WTC11 (cell line): ENCODE results near the gene HOXD1. TPM values are rescaled to one million over a fixed set of nuclear protein-coding genes. Genes with fewer than 3 reads are reported as not detected.

ENCODE experiments used
- ATAC-seq: fragments of 200-7000 bp; cut with Tn5 transposase; 2 replicates; pipeline ENCODE4 v1.10.0; 2021; ENCODE audit warnings: mild to moderate bottlenecking, moderate library complexity
- CTCF ChIA-PET: fragments of 300-600 bp; sonication (Branson Sonifier 250); formaldehyde crosslinking; loops from one replicate; lab custom pipeline; 2021; ENCODE audit warnings: antibody characterized with exemption; lab: Charles Lee
- POLR2A ChIA-PET: fragments of 350-600 bp; sonication (Branson Sonifier 250); formaldehyde crosslinking; loops from one replicate; lab custom pipeline; 2021; ENCODE audit warnings: antibody characterized with exemption; lab: Charles Lee
- DNase-seq: peaks from one replicate; pipeline ENCODE4 v3.0.0; 2021; ENCODE audit warnings: low spot score
- H3K27ac Mint-ChIP-seq: 2 replicates; pipeline ENCODE4 v1.8.0; 2021; ENCODE audit warnings: mixed read lengths
- H3K27me3 Mint-ChIP-seq: 2 replicates; pipeline ENCODE4 v1.8.0; 2021; ENCODE audit warnings: low read depth, mild to moderate bottlenecking, moderate library complexity, mixed read lengths
- H3K36me3 Mint-ChIP-seq: 2 replicates; pipeline ENCODE4 v1.8.0; 2021; ENCODE audit warnings: mixed read lengths
- H3K4me1 Mint-ChIP-seq: 2 replicates; pipeline ENCODE4 v1.8.0; 2022; ENCODE audit warnings: mixed read lengths
- H3K4me3 Mint-ChIP-seq: 2 replicates; pipeline ENCODE4 v1.8.0; 2021; ENCODE audit warnings: mild to moderate bottlenecking, moderate library complexity, mixed read lengths
- H3K9me3 Mint-ChIP-seq: 2 replicates; pipeline ENCODE4 v1.8.0; 2021; ENCODE audit warnings: mixed read lengths
- CREB1 ChIP-seq: sonication (generic); formaldehyde crosslinking; IDR thresholded peaks from 2 replicates; pipeline ENCODE4 v1.8.0; 2023; ENCODE audit warnings: mild to moderate bottlenecking, missing genetic modification reagents
- CREM ChIP-seq: sonication (generic); formaldehyde crosslinking; IDR thresholded peaks from 2 replicates; pipeline ENCODE4 v1.8.1; 2022; ENCODE audit warnings: mild to moderate bottlenecking, missing genetic modification reagents, moderate library complexity
- EMX1 ChIP-seq: fragments of 250-450 bp; sonication (Bioruptor Pico); IDR thresholded peaks from 2 replicates; pipeline ENCODE4 v1.8.0; 2021; ENCODE audit warnings: mild to moderate bottlenecking
- ETV6 ChIP-seq: sonication (generic); formaldehyde crosslinking; IDR thresholded peaks from 2 replicates; pipeline ENCODE4 v1.8.1; 2022; ENCODE audit warnings: mild to moderate bottlenecking, missing genetic modification reagents
- FOXK1 ChIP-seq: sonication (generic); formaldehyde crosslinking; IDR thresholded peaks from 2 replicates; pipeline ENCODE4 v1.8.0; 2022; ENCODE audit warnings: mild to moderate bottlenecking, moderate library complexity, missing genetic modification reagents
- FOXP1 ChIP-seq: sonication (generic); formaldehyde crosslinking; IDR thresholded peaks from 2 replicates; pipeline ENCODE4 v1.8.0; 2022; ENCODE audit warnings: missing genetic modification reagents, mild to moderate bottlenecking, moderate library complexity, borderline replicate concordance
- HMGA2 ChIP-seq: fragments of 250-450 bp; sonication (Bioruptor Pico); IDR thresholded peaks from 2 replicates; pipeline ENCODE4 v1.4.0; 2021; ENCODE audit warnings: mild to moderate bottlenecking, moderate library complexity
- IRF2 ChIP-seq: sonication (generic); formaldehyde crosslinking; IDR thresholded peaks from 2 replicates; pipeline ENCODE4 v1.8.0; 2022; ENCODE audit warnings: low read depth, missing genetic modification reagents, borderline replicate concordance
- MYBL2 ChIP-seq: sonication (generic); formaldehyde crosslinking; IDR thresholded peaks from 2 replicates; pipeline ENCODE4 v1.8.1; 2023; ENCODE audit warnings: mild to moderate bottlenecking, moderate library complexity, missing genetic modification reagents
- NFATC4 ChIP-seq: fragments of 250-450 bp; sonication (Bioruptor Pico); IDR thresholded peaks from 2 replicates; pipeline ENCODE4 v1.9.0; 2021; ENCODE audit warnings: mild to moderate bottlenecking
- NFE2L1 ChIP-seq: sonication (generic); formaldehyde crosslinking; IDR thresholded peaks from 2 replicates; pipeline ENCODE4 v1.8.1; 2023; ENCODE audit warnings: missing genetic modification reagents
- NFYB ChIP-seq: sonication (generic); formaldehyde crosslinking; conservative IDR thresholded peaks from 2 replicates; pipeline ENCODE4 v1.8.0; 2022; ENCODE audit warnings: low read depth, missing genetic modification reagents
- NR1H2 ChIP-seq: sonication (generic); formaldehyde crosslinking; IDR thresholded peaks from 2 replicates; pipeline ENCODE4 v1.9.0; 2021; ENCODE audit warnings: mild to moderate bottlenecking, moderate library complexity, missing genetic modification reagents
- RELA ChIP-seq: sonication (generic); formaldehyde crosslinking; IDR thresholded peaks from 2 replicates; pipeline ENCODE4 v1.8.1; 2022; ENCODE audit warnings: missing genetic modification reagents, mild to moderate bottlenecking, borderline replicate concordance
- RORB ChIP-seq: fragments of 250-450 bp; sonication (Bioruptor Pico); IDR thresholded peaks from 2 replicates; pipeline ENCODE4 v1.9.0; 2021; ENCODE audit warnings: mild to moderate bottlenecking
- SP1 ChIP-seq: sonication (generic); formaldehyde crosslinking; conservative IDR thresholded peaks from 2 replicates; pipeline ENCODE4 v1.8.1; 2022; ENCODE audit warnings: missing genetic modification reagents
- ZNF317 ChIP-seq: sonication (generic); formaldehyde crosslinking; IDR thresholded peaks from 2 replicates; pipeline ENCODE4 v1.8.1; 2023; ENCODE audit warnings: low read depth, mild to moderate bottlenecking, moderate library complexity, missing genetic modification reagents, borderline replicate concordance
- ZNF416 ChIP-seq: fragments of 250-450 bp; sonication (Bioruptor Pico); IDR thresholded peaks from 2 replicates; pipeline ENCODE4 v1.9.0; 2021; ENCODE audit warnings: mild to moderate bottlenecking, inconsistent platforms
- total RNA-seq: library from RNA; stranded (reverse); gene quantifications from 3 replicates; pipeline ENCODE4 v1.2.3, GENCODE V29; 2021
- TF ChIP-seq, protein P1 (sequence below): sonication (generic); formaldehyde crosslinking; IDR thresholded peaks from 2 replicates; pipeline ENCODE4 v1.8.1; 2023; ENCODE audit warnings: mild to moderate bottlenecking, missing genetic modification reagents, moderate library complexity
- TF ChIP-seq, protein P2 (sequence below): sonication (generic); formaldehyde crosslinking; conservative IDR thresholded peaks from 2 replicates; pipeline ENCODE4 v1.8.1; 2022; ENCODE audit warnings: mild to moderate bottlenecking, missing genetic modification reagents
- TF ChIP-seq, protein P3 (sequence below): fragments of 250-450 bp; sonication (Bioruptor Pico); IDR thresholded peaks from 2 replicates; pipeline ENCODE4 v1.9.0; 2021; ENCODE audit warnings: mild to moderate bottlenecking
- TF ChIP-seq, protein P4 (sequence below): sonication (generic); formaldehyde crosslinking; IDR thresholded peaks from 2 replicates; pipeline ENCODE4 v1.8.0; 2022; ENCODE audit warnings: mild to moderate bottlenecking, missing genetic modification reagents
- TF ChIP-seq, protein P5 (sequence below): sonication (generic); formaldehyde crosslinking; IDR thresholded peaks from 2 replicates; pipeline ENCODE4 v1.8.0; 2022; ENCODE audit warnings: mild to moderate bottlenecking, missing genetic modification reagents
- TF ChIP-seq, protein P6 (sequence below): fragments of 250-450 bp; sonication (Bioruptor Pico); IDR thresholded peaks from 2 replicates; pipeline ENCODE4 v1.9.0; 2021; ENCODE audit warnings: mild to moderate bottlenecking, borderline replicate concordance
- TF ChIP-seq, protein P7 (sequence below): sonication (generic); formaldehyde crosslinking; IDR thresholded peaks from 2 replicates; pipeline ENCODE4 v1.8.1; 2023; ENCODE audit warnings: mild to moderate bottlenecking, missing genetic modification reagents, moderate library complexity

HOXD1 gene
- total RNA-seq, 1 experiment from 2014 or later, result 0.22 TPM

DNA sequence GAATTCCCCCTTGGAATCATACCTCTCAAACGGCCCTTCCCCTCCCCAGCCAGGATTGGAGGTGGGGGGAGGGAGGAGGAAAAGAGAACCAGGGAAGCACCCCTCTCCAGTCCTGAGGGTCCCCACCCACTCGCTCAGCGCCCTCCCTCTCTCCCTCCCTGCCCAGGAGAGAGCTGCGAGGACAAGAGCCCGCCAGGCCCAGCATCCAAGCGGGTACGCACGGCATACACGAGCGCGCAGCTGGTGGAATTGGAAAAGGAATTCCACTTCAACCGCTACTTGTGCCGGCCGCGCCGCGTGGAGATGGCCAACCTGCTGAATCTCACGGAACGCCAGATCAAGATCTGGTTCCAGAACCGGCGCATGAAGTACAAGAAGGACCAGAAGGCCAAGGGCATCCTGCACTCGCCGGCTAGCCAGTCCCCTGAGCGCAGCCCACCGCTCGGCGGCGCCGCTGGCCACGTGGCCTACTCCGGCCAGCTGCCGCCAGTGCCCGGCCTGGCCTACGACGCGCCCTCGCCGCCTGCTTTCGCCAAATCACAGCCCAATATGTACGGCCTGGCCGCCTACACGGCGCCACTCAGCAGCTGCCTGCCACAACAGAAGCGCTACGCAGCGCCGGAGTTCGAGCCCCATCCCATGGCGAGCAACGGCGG, 17.0 kb upstream of the HOXD1 start (continued):
- TF ChIP-seq, protein P1, sequence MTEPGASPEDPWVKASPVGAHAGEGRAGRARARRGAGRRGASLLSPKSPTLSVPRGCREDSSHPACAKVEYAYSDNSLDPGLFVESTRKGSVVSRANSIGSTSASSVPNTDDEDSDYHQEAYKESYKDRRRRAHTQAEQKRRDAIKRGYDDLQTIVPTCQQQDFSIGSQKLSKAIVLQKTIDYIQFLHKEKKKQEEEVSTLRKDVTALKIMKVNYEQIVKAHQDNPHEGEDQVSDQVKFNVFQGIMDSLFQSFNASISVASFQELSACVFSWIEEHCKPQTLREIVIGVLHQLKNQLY (CRISPR knock-in tag), result no peak
- TF ChIP-seq, protein P2, sequence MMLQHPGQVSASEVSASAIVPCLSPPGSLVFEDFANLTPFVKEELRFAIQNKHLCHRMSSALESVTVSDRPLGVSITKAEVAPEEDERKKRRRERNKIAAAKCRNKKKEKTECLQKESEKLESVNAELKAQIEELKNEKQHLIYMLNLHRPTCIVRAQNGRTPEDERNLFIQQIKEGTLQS (CRISPR knock-in tag), result no peak
- TF ChIP-seq ETV6 (CRISPR knock-in tag) (peak; percentile 76; the same call in 1 of the 2 replicates), CREB1 (CRISPR knock-in tag) (peak; percentile 45; the same call in 1 of the 2 replicates), IRF2 (CRISPR knock-in tag) (no peak), NFE2L1 (CRISPR knock-in tag) (peak; percentile 92), RELA (CRISPR knock-in tag) (no peak), NR1H2 (no peak), HMGA2 (CRISPR knock-in tag) (no peak), EMX1 (no peak), RORB (no peak), ZNF317 (no peak), NFYB (peak; percentile 24; the same call in 1 of the 2 replicates), ZNF416 (CRISPR knock-in tag) (no peak), FOXK1 (CRISPR knock-in tag) (peak; percentile 72; the same call in 1 of the 2 replicates), CREM (CRISPR knock-in tag) (no peak)
- TF ChIP-seq, protein P3, sequence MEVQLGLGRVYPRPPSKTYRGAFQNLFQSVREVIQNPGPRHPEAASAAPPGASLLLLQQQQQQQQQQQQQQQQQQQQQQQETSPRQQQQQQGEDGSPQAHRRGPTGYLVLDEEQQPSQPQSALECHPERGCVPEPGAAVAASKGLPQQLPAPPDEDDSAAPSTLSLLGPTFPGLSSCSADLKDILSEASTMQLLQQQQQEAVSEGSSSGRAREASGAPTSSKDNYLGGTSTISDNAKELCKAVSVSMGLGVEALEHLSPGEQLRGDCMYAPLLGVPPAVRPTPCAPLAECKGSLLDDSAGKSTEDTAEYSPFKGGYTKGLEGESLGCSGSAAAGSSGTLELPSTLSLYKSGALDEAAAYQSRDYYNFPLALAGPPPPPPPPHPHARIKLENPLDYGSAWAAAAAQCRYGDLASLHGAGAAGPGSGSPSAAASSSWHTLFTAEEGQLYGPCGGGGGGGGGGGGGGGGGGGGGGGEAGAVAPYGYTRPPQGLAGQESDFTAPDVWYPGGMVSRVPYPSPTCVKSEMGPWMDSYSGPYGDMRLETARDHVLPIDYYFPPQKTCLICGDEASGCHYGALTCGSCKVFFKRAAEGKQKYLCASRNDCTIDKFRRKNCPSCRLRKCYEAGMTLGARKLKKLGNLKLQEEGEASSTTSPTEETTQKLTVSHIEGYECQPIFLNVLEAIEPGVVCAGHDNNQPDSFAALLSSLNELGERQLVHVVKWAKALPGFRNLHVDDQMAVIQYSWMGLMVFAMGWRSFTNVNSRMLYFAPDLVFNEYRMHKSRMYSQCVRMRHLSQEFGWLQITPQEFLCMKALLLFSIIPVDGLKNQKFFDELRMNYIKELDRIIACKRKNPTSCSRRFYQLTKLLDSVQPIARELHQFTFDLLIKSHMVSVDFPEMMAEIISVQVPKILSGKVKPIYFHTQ, result no peak
- TF ChIP-seq, protein P4, sequence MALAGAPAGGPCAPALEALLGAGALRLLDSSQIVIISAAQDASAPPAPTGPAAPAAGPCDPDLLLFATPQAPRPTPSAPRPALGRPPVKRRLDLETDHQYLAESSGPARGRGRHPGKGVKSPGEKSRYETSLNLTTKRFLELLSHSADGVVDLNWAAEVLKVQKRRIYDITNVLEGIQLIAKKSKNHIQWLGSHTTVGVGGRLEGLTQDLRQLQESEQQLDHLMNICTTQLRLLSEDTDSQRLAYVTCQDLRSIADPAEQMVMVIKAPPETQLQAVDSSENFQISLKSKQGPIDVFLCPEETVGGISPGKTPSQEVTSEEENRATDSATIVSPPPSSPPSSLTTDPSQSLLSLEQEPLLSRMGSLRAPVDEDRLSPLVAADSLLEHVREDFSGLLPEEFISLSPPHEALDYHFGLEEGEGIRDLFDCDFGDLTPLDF, result no peak

DNA sequence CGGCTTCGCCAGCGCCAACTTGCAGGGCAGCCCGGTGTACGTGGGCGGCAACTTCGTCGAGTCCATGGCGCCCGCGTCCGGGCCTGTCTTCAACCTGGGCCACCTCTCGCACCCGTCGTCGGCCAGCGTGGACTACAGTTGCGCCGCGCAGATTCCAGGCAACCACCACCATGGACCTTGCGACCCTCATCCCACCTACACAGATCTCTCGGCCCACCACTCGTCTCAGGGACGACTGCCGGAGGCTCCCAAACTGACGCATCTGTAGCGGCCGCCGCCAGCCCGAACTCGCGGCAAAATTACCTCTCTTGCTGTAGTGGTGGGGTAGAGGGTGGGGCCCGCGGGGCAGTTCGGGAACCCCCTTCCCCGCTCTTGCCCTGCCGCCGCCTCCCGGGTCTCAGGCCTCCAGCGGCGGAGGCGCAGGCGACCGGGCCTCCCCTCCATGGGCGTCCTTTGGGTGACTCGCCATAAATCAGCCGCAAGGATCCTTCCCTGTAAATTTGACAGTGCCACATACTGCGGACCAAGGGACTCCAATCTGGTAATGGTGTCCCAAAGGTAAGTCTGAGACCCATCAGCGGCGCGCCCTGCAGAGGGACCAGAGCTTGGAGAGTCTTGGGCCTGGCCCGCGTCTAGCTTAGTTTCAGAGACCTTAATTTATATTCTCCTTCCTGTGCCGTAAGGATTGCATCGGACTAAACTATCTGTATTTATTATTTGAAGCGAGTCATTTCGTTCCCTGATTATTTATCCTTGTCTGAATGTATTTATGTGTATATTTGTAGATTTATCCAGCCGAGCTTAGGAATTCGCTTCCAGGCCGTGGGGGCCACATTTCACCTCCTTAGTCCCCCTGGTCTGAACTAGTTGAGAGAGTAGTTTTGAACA, 16.2 kb upstream of the HOXD1 start:
- DNase-seq, result no peak
- H3K9me3 Mint-ChIP-seq, result no peaks in the 10 kb centered on the region
- H3K4me3 Mint-ChIP-seq, result peak overlapping the region; percentile 66
- peaks cover 41% of the 10 kb centered on the region for H3K4me1 Mint-ChIP-seq
- ATAC-seq, result peak; percentile 3
- ChIA-PET CTCF (interaction anchor here (0.6 to 1.9 kb wide), 8 partner anchors 10 to 382 kb away, joined by 3 to 8 read pairs (median 4); no protein-coding TSS in a partner anchor), POLR2A (interaction anchor here (1.8 kb wide), 1 partner anchor 12 kb away, joined by 7 read pairs; no protein-coding TSS in a partner anchor)
- no peak overlapping the region for H3K27ac Mint-ChIP-seq
- H3K27me3 Mint-ChIP-seq, result peaks cover 100% of the 10 kb centered on the region
- peaks cover 4% of the 10 kb centered on the region; the same call in 1 of the 2 replicates for H3K36me3 Mint-ChIP-seq
- TF ChIP-seq, protein P5, sequence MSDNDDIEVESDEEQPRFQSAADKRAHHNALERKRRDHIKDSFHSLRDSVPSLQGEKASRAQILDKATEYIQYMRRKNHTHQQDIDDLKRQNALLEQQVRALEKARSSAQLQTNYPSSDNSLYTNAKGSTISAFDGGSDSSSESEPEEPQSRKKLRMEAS (CRISPR knock-in tag), result peak; percentile 15; the same call in 1 of the 2 replicates
- TF ChIP-seq NFE2L1 (CRISPR knock-in tag), result no peak; the same call in 1 of the 2 replicates
- 0 out of 2 replicates have a peak, but pooled peaks have one; percentile 14 for TF ChIP-seq FOXP1
- TF ChIP-seq NFATC4 (CRISPR knock-in tag), result no peak
- TF ChIP-seq SP1, result no peak
- no peak for TF ChIP-seq ETV6 (CRISPR knock-in tag)
- 0 out of 2 replicates have a peak, but pooled peaks have one; percentile 19 for TF ChIP-seq MYBL2 (CRISPR knock-in tag)
- TF ChIP-seq, protein P6, sequence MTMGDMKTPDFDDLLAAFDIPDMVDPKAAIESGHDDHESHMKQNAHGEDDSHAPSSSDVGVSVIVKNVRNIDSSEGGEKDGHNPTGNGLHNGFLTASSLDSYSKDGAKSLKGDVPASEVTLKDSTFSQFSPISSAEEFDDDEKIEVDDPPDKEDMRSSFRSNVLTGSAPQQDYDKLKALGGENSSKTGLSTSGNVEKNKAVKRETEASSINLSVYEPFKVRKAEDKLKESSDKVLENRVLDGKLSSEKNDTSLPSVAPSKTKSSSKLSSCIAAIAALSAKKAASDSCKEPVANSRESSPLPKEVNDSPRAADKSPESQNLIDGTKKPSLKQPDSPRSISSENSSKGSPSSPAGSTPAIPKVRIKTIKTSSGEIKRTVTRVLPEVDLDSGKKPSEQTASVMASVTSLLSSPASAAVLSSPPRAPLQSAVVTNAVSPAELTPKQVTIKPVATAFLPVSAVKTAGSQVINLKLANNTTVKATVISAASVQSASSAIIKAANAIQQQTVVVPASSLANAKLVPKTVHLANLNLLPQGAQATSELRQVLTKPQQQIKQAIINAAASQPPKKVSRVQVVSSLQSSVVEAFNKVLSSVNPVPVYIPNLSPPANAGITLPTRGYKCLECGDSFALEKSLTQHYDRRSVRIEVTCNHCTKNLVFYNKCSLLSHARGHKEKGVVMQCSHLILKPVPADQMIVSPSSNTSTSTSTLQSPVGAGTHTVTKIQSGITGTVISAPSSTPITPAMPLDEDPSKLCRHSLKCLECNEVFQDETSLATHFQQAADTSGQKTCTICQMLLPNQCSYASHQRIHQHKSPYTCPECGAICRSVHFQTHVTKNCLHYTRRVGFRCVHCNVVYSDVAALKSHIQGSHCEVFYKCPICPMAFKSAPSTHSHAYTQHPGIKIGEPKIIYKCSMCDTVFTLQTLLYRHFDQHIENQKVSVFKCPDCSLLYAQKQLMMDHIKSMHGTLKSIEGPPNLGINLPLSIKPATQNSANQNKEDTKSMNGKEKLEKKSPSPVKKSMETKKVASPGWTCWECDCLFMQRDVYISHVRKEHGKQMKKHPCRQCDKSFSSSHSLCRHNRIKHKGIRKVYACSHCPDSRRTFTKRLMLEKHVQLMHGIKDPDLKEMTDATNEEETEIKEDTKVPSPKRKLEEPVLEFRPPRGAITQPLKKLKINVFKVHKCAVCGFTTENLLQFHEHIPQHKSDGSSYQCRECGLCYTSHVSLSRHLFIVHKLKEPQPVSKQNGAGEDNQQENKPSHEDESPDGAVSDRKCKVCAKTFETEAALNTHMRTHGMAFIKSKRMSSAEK, result no peak
- TF ChIP-seq, protein P7, sequence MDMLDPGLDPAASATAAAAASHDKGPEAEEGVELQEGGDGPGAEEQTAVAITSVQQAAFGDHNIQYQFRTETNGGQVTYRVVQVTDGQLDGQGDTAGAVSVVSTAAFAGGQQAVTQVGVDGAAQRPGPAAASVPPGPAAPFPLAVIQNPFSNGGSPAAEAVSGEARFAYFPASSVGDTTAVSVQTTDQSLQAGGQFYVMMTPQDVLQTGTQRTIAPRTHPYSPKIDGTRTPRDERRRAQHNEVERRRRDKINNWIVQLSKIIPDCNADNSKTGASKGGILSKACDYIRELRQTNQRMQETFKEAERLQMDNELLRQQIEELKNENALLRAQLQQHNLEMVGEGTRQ (CRISPR knock-in tag), result no peak; the same call in 1 of the 2 replicates
